Limb (tissue), 2 donors: ENCODE results near the gene BRME1.

ENCODE experiments used
- DNase-seq, 2 donors: peaks; one replicate each; pipeline ENCODE4 v3.0.0-alpha.2; 2016; ENCODE audit errors: extremely low spot score in 2 of 2

The BRME1 gene

DNA sequence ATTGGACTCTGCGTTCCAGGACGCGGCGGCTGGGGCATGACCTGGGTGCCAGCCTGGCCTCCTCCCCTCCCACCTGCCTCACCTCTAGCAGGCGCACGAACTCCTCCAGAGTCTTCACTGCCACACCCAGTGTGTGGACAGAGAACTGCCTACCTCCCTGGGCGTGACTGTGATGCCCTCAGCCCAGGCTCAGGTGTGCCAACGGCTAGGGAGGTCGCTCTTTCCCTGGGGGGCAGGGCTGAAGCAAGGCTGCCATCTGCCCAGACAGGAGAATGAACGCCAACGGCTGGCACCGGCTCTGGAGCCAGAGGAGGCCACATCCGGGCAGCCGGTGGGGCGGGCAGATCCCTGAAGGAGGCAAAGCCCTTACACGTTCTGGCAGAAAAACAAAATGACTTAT, 17.6 kb downstream of the BRME1 start:
- no peak for DNase-seq

DNA sequence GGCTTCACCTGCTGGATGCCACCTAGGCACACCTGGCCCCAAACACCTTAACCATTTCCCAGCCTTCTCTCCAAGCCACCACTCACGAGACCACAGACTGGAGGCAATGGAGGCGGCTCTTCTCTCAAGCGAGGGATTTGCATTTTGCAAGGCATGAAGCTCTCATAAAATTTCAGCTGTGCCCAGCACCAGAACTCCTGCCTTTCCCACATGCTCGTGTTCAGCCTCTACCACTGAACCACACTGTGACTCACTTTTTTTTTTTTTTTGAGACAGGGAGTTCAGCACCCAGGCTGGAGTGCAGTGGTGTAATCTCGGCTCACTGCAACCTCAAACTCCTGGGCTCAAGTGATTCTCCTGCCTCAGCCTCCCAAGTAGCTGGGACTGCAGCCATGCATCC, 18.4 kb downstream of the BRME1 start:
- no peak for DNase-seq

DNA sequence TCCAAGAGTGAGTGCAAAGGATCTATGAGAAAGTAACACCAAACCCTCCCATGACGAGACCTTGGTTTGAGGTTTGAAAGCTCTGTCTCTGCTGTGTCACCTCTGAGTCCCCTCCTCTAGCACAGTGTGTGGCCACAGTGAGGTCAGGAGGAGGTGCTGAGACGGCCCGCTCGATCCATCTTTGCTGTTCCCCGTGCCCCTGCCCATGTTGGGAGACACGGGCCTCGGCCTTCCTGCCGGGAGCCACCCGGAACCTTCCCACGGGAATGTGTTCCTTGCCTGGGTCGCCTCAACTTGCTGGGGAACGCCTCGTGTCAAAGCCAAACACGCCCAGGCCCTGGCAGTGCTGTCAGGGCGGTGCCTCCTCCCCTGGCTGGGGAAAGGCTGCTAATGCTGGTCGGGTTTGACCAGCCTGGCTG, 18.9 kb downstream of the BRME1 start:
- peak in 1 of 2 donors; percentile 41 for DNase-seq

DNA sequence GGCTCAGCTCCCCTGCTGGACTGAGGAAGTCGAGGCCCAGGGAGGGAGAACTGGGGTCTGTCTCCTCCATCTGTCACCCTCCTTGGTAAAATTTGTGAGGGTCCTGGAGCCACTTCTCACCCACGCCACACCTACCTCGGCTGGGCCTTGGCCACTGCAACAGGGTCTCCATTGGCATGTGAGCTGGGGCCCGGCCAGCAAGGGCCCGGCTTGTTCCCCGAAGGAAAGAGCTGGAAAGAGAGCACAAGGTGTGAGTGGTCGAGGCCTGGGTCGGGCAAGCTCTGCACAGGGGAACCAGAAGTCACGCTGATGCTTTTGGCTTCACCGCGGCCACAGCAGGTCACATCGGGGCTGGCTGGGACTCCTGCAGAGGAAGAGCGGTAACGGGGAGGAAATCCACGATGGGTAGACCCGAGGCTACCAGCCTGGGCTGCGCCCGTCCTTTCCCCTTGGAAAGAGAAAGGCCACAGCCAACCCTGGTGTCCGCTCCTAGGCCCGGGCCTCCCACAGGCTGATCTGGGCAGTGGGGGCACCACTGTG, 20.0 kb downstream of the BRME1 start:
- DNase-seq = no peak

DNA sequence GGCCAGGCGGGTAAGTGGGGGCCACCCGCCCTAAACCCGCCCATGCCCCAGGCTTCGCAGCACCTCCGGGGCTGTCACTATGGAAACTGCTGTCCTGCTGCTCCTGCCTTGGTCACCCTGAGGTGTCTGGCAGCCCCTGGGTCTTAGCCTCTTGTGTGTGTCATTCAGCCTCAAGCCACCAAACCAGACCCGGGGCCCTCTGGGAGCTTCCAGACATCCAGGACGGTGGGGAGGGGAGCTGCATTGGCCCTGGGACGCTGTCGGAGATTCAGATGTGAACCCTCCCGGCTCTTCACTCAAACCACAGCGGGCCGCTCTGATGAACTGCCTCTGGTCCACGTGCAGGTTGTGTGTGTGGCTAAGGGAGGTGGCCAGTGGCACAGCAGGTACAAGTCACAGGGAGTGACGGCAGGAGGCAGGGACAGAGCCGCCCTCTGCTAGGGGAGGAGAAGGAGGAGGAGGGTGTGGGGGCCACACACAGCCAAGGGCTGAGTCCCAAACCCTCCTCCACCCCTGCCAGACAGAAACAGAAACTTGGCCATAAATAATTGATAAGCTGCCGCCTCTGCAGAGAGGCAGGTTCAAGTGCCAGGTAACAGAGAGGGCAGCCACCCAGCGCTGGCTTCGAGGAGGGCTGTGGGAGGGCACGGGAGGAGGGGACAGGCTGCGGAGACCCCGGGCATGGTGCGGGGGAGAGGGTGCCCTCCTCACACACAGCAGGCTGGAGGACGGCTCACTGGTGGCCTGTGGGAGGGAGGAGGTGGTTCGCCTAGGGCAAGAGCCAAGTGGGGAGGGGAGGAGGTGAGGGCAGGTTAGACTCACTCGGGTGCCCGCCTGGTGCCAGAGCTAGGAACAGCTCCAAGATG, 21.0 kb downstream of the BRME1 start:
- peak in 1 of 2 donors; percentile 35 for DNase-seq

DNA sequence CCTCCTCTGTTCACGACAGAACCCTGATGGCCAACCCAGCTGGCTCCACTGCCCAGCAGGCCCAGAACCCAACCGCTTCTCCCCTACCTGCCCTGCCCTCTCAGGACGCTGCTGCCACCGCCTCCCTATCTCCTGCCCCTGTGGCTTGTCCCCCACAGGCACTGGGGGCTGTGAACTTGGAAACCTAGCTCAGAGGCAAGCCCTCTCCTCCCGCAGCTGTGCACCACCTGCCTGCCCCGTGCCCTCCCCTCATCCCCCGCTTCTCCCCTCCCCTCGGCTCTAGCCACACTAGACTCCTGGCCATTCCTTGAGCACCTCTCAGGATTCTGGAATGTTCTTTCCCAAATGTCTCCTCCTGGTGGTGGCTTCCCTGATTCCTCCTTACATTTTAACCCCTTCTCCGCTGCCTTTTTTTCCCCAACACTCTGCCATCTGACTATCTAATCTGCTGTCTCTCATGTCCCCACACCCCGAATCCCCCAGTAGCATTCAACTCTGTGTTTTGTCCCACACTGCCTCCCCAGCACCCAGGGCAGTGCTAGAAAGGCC, 22.3 kb downstream of the BRME1 start:
- peak in 1 of 2 donors; percentile 43 for DNase-seq

DNA sequence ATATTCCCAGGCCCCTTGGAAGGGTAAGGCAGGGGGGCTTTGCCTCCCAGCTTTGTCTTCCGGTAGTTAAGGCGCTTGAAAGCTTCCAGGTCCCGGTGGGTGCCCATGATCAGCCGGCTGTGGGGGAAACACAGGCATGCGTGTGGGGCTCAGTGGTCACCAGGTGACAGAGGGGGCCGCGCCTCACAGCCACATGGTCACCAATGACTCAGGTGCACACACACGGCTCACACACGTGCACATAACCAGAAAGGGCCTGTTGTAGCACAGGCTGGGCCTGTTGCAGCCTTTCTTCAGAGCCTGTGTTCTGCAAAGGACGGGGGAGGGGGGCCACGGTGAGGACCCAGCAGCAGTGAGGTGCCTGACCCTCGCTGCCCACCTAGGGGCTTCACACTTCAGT, 23.1 kb downstream of the BRME1 start:
- peak in 1 of 2 donors; percentile 29 for DNase-seq

DNA sequence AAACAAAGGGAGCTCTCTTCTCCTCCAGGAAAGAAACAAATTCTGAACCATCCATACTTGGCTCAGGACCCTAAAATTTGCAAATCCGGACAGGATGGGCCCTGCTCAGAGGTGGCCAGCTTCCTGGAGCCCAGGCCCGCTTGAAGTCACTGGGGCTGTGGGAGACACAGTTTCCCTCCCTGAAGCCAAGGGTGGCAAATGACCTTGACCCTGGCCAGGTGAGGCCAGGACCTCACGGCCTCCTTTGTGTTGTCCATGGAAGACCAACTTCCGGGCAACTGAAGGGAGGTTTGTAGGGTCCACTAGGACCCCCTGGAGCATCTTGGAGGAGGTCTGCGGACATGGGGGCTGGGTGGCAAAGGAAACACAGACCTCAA, 23.5 kb downstream of the BRME1 start:
- no peak for DNase-seq

DNA sequence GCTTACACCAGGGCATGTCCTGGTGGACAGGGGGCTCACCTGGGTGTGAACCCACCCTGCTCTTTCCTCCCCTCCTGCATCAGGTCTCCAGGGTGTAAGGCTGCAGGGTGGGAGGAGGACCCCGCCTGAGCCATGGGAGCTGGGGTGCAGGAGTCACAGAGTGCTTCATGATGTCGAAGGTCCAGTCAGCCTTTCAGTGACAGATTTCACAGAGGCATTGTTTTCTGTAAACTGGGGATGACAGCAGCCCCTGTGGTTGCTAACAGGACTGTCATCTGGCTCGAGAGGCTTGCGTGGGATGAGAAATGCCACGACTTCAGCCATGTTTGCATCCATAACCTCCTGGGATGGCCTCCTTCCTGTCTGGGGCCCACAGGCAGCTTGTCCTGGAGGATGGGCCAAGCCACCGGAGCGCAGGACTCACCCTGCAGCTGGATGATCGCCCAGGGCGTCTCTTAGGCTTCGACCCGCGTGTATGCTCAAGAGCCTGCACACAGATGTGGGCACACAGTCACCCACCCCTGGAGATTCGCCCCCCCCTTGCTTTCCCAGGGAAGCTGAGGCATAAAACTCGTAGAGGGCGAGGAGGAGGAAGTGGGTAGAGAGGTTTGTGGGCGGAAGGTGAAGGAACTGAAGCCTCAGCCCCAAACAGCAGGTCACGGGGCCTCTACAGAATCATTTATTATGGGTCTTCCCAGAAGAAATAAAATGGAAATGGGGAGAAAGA, 24.1 kb downstream of the BRME1 start:
- DNase-seq = peak in 1 of 2 donors; percentile 44

DNA sequence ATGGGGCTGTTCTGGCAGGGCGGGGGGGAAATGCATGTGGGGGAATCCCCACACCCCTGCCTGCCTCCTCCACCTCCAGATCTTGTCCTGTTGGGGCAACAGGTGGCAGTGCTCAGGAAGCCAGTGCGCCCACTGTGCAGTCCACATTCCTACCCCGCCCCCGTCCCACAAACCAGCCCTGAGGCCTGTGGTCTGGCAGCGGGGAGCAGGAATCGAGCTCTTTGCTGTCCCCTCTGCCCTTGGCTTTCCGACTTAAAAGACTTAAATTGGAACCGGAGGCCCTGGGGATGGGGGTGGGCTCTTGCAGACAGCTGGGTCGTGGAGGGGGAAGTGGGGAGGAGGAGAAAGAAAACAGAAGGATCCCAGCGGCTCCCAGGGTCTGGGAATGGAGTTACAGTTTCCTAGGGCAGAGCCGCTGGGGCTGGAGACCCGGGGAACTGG, 24.6 kb downstream of the BRME1 start:
- peak; percentile 38 to 70 for DNase-seq

DNA sequence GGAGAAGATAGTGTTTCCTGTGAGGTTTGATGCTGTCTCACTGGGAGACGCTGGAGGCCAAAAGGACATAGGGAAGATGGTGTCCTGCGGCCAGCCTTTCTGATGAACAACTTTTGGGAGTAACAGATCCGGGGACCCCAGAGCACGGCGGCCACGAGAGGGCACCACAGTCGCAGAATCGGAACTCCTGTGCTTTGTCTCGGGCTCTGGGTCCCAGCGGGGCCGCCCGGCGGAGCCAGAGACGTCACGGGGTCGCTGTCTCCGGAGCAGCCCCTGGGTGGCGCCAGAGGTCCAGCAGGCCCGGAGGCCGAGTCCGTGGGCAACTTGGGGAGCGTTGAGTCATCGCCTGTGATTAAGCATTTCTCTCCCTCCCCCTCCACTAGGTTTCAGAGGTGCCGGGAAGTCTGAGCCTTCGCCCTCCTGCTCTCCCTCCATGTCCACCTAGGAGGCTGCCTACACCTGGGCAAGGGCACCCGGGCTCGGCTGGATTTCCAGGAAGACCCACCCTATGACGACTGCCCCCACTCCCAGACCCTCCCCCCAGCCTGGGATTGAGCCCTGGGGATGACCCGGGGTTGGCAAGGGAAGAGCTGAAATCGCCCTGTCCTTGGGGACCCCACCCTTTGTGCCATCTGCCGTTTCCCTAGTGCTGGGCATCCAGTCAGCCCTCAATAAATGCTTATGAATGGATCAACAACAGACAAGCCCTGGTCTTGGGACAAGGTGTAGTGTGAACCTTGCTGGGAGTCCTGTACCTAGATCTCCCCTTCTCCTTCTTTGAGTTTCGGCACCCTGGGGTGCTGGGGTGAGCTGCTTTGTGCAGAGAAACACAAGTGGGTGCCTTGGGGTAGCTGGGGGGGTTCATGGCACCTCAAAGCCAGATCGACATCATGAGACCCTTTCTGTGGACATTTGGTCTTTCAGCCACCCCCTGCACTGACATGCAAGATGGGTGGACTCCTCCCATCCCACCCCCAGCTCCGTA, 25.6 kb downstream of the BRME1 start:
- DNase-seq = peak; percentile 90 to 98

DNA sequence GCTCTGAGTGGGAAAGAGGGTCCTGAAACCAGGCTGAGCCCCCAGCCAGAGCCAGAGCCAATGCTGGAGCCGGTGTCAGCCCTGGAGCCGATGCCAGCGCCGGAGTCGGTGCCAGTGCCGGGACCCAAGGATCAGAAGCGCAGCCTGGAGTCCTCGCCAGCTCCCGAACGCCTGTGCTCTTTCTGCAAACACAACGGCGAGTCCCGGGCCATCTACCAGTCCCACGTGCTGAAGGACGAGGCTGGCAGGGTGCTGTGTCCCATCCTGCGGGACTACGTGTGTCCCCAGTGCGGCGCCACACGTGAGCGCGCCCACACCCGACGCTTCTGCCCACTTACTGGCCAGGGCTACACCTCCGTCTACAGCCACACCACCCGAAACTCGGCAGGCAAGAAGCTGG, 28.6 kb downstream of the BRME1 start:
- no peak for DNase-seq

DNA sequence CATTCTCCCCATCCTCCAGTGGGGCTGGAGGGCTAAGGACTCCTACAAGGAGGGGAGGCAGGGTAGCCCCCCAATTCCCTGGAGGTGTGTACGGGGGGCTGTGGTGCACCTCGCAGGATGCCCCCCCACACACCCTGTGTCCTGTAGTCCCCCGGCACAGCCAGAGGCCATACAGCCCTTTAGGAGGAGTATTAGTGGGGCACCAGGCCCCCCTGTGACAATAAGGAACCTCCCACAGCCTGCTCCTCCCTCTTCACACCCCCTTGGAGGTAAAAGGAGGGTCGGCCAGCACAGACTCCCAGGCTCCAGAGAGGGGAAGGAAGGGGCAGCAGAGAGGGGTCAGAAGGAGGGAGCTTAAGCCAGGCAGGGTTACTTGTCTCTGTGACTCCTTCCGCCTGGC, 29.1 kb downstream of the BRME1 start, which contains the start of gene NANOS3:
Gene NANOS3, plus strand, starts transcription at position 301 of the 400 bp plus-strand sequence. CDS start 115 bp downstream, outside the sequence.
- DNase-seq = peak in 1 of 2 donors; percentile 30

DNA sequence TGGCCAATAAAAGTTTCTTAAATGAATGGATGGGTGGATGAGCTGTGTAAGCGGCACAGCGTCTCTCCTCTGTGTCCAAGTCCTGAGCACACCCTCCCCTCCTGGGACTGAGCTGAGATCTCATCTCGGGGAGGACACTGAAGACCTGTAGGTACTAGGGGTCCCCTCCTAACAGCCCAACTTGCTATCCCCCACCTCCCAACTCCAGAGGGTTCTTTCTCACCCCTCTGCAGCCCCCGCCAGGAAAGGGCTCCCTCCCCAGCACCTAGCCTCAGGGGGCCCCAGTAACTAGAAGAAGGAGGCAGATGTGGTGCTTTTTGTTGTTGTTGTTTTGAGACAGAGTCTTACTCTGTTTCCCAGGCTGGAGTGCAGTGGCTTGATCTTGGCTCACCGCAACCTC, 30.1 kb downstream of the BRME1 start:
- DNase-seq = no peak

DNA sequence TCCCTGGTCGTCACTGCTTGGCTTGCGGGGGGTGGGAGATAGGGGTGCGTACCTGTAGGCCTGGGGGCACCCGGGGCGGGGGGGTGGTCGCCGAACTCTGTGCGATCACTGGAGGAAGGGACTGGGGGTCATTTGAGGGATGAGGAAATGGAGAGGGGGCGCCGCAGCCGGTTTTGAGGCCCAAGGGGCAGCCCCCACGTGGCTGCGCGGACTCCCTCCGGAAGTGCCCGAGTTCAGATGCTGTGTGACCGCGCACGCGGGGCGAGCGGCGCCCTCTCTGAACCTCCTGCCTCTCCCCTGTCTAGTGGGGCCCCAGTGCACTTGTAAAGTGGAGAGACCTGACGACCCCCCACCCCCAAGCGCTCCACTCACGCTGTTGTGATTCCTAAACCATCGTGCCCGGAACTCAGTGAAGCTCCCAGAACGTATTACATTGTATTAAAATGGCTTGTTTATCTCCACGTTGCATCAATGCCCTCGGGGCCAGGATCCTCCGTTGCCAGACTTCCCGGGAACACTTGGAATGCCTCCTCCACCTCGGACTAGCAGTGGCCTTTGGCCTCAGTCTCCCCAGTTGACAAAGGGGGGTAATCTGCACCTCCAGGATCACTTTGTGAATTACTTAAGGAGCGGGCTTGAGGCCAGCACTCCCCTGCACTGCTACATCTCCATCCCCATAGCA, 31.9 kb downstream of the BRME1 start:
- peak in 1 of 2 donors; percentile 42 for DNase-seq

DNA sequence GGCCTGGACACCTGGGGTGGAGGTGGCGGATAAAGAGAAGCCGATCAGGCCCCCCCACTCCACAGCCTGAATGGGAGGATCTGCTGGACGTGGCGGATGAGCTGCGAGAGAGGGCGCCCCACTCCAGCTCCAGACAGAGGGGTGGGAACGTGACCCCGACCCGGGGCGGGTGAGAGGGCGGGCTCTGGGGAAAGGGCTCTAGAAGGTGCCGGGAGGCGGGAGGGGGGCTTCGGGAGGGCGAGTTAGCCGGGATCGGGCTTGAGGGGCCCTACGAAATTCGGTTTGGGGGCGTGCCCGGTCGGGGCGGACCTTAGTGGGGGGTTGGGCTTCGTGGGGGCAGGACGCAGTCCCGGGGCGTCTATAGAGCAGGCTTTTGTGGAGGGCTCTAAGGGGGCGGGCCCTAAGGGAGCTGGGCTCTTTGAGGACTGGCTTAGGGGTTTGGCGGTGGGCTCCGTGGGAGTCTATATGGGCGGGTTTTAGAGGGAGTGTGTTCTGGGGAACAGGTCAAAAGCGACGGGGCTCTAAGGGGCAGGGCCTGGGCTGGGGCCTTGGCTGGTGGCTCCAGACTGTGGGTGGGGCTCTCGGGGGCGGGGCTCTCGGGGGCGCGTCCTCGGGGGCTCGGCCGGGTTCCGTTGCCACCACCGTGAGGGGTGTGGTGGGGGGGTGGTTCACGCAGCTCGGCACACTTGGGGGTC, 33.1 kb downstream of the BRME1 start:
- peak; percentile 38 to 78 for DNase-seq

DNA sequence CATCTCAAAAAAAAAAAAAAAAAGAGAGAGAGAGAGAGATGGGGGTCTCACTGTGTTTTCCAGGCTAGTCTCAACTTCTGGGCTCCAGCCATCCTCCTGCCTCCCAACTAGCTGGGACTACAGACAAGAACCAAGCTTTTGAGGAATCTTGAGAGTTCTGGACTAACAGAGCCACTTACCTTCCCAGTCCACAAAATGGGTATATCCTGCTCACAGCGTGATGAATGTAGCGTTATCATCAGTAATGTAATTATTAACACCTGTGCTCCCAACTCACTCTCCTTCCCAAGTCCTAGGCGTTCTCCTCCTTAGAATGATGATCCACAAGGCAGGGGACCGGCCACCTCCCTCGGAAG, 33.6 kb downstream of the BRME1 start:
- no peak for DNase-seq

DNA sequence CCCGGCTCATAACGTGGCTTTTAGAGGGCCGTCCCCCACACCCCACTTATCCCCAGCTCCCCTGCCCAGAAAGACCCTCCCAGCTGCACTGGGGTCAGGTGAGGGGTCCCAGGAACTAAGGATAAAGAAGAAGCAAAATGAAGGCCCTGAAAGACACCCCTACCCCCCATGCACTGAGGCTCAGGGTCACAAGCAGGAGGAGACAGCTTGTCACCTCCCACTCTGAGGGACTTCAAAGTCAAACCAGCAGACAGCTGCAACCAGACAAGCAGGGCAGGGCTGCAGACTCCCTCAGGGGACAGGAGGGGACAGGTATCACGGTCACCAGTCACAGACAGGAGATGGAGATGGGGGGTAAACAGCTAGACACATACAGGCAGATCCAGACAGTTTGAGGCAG, 35.0 kb downstream of the BRME1 start:
- DNase-seq = no peak

DNA sequence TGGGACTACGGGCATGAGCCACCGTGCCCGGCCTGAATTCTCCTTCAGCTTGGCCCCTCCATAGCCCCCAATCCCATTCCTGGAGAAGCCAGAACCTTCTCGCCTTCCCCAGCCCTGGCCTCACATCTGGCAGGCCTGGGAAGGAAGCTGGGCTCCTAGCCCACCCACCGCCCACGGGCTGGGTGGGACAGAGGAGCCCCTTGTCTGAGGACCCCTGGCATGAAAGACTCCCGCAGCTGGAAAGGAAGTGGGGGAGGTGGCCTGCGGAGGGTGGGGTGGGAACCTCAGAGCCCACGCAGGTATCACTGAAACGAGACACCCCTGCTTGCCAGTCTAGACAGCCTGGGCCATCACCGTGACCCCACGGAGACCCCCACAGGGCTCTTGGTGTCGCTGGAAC, 36.6 kb downstream of the BRME1 start:
- peak in 1 of 2 donors; percentile 79 for DNase-seq

DNA sequence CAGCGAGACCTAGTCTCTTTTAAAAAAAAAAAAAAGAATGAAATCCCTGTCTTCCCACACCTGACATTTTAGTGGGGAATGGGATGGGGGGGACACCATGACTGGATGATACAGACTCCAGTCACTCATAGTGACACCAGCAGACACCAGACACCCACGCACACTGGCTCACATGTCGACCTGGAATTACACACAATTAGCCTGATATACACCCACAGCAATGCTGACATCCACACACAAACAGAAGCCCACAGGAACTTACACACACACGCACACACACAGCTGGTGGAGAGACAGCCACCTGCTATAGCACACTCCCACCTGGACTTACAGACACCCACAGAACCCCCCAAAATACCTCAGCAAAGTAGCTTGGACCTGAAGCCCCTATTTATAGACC, 37.3 kb downstream of the BRME1 start:
- DNase-seq = peak in 1 of 2 donors; percentile 27
